B cell (primary cell): ENCODE measurements around the gene ADAMTS12.

Source experiments
- EZH2 ChIP-seq: IDR thresholded peaks from 2 replicates; pipeline ENCODE4 v1.6.1; 2012; ENCODE audit warnings: borderline replicate concordance, low read depth, mild to moderate bottlenecking, moderate library complexity, low read length; ENCODE audit not compliant: insufficient read depth, poor library complexity, severe bottlenecking
- TF ChIP-seq, protein P1 (sequence below): fragments of 200-600 bp; IDR thresholded peaks from one replicate; pipeline ENCODE4 v1.8.0; 2022; ENCODE audit warnings: antibody characterized with exemption, mild to moderate bottlenecking

GRCh38 chr5:33933723-33934169, 42.0 kb upstream of the ADAMTS12 start:
- TF ChIP-seq, protein P1, sequence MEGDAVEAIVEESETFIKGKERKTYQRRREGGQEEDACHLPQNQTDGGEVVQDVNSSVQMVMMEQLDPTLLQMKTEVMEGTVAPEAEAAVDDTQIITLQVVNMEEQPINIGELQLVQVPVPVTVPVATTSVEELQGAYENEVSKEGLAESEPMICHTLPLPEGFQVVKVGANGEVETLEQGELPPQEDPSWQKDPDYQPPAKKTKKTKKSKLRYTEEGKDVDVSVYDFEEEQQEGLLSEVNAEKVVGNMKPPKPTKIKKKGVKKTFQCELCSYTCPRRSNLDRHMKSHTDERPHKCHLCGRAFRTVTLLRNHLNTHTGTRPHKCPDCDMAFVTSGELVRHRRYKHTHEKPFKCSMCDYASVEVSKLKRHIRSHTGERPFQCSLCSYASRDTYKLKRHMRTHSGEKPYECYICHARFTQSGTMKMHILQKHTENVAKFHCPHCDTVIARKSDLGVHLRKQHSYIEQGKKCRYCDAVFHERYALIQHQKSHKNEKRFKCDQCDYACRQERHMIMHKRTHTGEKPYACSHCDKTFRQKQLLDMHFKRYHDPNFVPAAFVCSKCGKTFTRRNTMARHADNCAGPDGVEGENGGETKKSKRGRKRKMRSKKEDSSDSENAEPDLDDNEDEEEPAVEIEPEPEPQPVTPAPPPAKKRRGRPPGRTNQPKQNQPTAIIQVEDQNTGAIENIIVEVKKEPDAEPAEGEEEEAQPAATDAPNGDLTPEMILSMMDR: no peak
- TF ChIP-seq EZH2: no peak
